Kidney (tissue), 14 donors: Measurements from ENCODE around the gene ZIC1. TPM values are rescaled to one million over a fixed set of nuclear protein-coding genes. Genes with fewer than 3 reads are reported as not detected.

Source experiments
- DNase-seq, 5 donors: peaks; one replicate each; pipeline ENCODE4 v3.0.0-alpha.2; 2013 to 2020
- FAIRE-seq: peaks from 2 replicates; lab custom pipeline; 2012; peaks lifted over from hg19 to GRCh38; lab: Jason Lieb, UNC
- H3K27ac ChIP-seq, 2 donors: one replicate each; pipeline ENCODE4 v1.7.0; 2013; ENCODE audit warnings: low read depth in 2 of 2, low read length in 2 of 2, inconsistent platforms in 1 of 2
- H3K27me3 ChIP-seq: one replicate; pipeline ENCODE4 v1.7.1; 2013; ENCODE audit warnings: low read length, inconsistent platforms; ENCODE audit not compliant: control insufficient read depth, insufficient read depth
- H3K36me3 ChIP-seq, 3 donors: one replicate each; pipeline versions ENCODE4 v1.7.0 to v1.7.1; 2013; ENCODE audit warnings: low read length in 3 of 3, control low read depth in 1 of 3, inconsistent platforms in 1 of 3; ENCODE audit not compliant: insufficient read depth in 3 of 3, control insufficient read depth in 2 of 3
- H3K4me1 ChIP-seq, 3 donors: one replicate each; pipeline versions ENCODE4 v1.7.0 to v1.7.1; 2013; ENCODE audit warnings: low read length in 3 of 3, inconsistent platforms in 1 of 3, low read depth in 1 of 3; ENCODE audit not compliant: control insufficient read depth in 2 of 3, insufficient read depth in 2 of 3
- H3K4me3 ChIP-seq, 3 donors: one replicate each; pipeline versions ENCODE4 v1.7.0 to v1.8.1; 2013; ENCODE audit warnings: low read length in 3 of 3, control low read depth in 1 of 3, inconsistent platforms in 1 of 3
- H3K9ac ChIP-seq, 3 donors: one replicate each; pipeline versions ENCODE4 v1.7.0 to v1.7.1; 2013; ENCODE audit warnings: low read length in 3 of 3, control low read depth in 1 of 3, inconsistent platforms in 1 of 3
- H3K9me3 ChIP-seq, 3 donors: one replicate each; pipeline versions ENCODE4 v1.7.0 to v1.7.1; 2013; ENCODE audit warnings: low read length in 3 of 3, control low read depth in 1 of 3, inconsistent platforms in 1 of 3; ENCODE audit not compliant: control insufficient read depth in 2 of 3, insufficient read depth in 1 of 3
- intact Hi-C: fragments of 100-400 bp; cut with DNase I; formaldehyde crosslinking; loops from one replicate; pipeline ENCODE4 v1.11.1; 2022
- polyA plus RNA-seq: library from polyadenylated mRNA; stranded (reverse); fragments of 350-450 nt; fragmentation: Illumina TruSeq; extraction: RNeasy Lipid Tissue Mini Kit (QIAGEN cat#74804); gene quantifications from one replicate; pipeline ENCODE4 v1.2.3, GENCODE V29; 2014; ENCODE audit warnings: low read depth, low replicate concordance; ENCODE audit not compliant: insufficient read depth
- total RNA-seq: library from RNA; stranded (reverse); fragmentation: NEBNext Ultra II Directional; extraction: Animal tissue kit (Norgen Biotek cat#: 25700); gene quantifications from one replicate; pipeline ENCODE4 v1.2.1, GENCODE V29; 2021
- TF ChIP-seq, protein P1 (sequence below): IDR thresholded peaks from 3 replicates; pipeline ENCODE4 v1.5.1; 2012; ENCODE audit warnings: mild to moderate bottlenecking, moderate library complexity, borderline replicate concordance; ENCODE audit not compliant: insufficient read depth; ENCODE audit errors: extremely low read depth
- donor health status: control.
- donor health status: control.
- donor health status: control.
- donor health status: control.
- donor health status: control.
- donor health status: DM: yes; HTN: yes; CAD: no.
- donor health status: Normal renal cell carcinoma (clear cell type).

ZIC1 gene
- total and polyA plus RNA-seq, 2 donors from 2014 or later, result not detected

- H3K4me3 ChIP-seq, result no peak overlapping the region
- no peaks in the 10 kb centered on the region for H3K36me3 ChIP-seq
- peaks cover 0 to 3% (median 0%) of the 10 kb centered on the region in 3 donors for H3K9me3 ChIP-seq
- TF ChIP-seq, protein P1, sequence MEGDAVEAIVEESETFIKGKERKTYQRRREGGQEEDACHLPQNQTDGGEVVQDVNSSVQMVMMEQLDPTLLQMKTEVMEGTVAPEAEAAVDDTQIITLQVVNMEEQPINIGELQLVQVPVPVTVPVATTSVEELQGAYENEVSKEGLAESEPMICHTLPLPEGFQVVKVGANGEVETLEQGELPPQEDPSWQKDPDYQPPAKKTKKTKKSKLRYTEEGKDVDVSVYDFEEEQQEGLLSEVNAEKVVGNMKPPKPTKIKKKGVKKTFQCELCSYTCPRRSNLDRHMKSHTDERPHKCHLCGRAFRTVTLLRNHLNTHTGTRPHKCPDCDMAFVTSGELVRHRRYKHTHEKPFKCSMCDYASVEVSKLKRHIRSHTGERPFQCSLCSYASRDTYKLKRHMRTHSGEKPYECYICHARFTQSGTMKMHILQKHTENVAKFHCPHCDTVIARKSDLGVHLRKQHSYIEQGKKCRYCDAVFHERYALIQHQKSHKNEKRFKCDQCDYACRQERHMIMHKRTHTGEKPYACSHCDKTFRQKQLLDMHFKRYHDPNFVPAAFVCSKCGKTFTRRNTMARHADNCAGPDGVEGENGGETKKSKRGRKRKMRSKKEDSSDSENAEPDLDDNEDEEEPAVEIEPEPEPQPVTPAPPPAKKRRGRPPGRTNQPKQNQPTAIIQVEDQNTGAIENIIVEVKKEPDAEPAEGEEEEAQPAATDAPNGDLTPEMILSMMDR, result no peak
- FAIRE-seq, result no peak
- intact Hi-C loops, result no loop called here
- no peak overlapping the region for H3K9ac ChIP-seq
- peak in 2 of 5 donors; percentile 40 to 48 for DNase-seq
- H3K27ac ChIP-seq, result no peak overlapping the region
- peaks cover 0 to 2% (median 0%) of the 10 kb centered on the region in 3 donors for H3K4me1 ChIP-seq
- peaks cover 85% of the 10 kb centered on the region for H3K27me3 ChIP-seq
These were observed 14.8 kb downstream of the ZIC1 start for GRCh38 chr3:147423798-147424580.

GRCh38 chr3:147424581-147425387 is 15.6 kb downstream of the ZIC1 start:
- Histone ChIP-seq H3K27me3 (peaks cover 77% of the 10 kb centered on the region), H3K27ac (no peak overlapping the region), H3K9ac (no peak overlapping the region), H3K9me3 (peaks cover 0 to 3% (median 0%) of the 10 kb centered on the region in 3 donors), H3K4me1 (peaks cover 0 to 2% (median 0%) of the 10 kb centered on the region in 3 donors), H3K4me3 (no peak overlapping the region), H3K36me3 (no peaks in the 10 kb centered on the region)
- DNase-seq, result no peak
- no peak for FAIRE-seq
- TF ChIP-seq, protein P1, result no peak
- intact Hi-C loops, result no loop called here

GRCh38 chr3:147425388-147425850 is 16.3 kb downstream of the ZIC1 start:
- Histone ChIP-seq H3K9me3 (no peaks in the 10 kb centered on the region), H3K9ac (no peak overlapping the region), H3K27ac (no peak overlapping the region), H3K36me3 (no peaks in the 10 kb centered on the region), H3K4me1 (peaks cover 0 to 2% (median 0%) of the 10 kb centered on the region in 3 donors), H3K27me3 (peaks cover 71% of the 10 kb centered on the region), H3K4me3 (no peak overlapping the region)
- TF ChIP-seq, protein P1, result no peak
- FAIRE-seq (no peak), DNase-seq (no peak)
- intact Hi-C loops, result no loop called here
